Activated CD4-positive, alpha-beta T cell treated with anti-CD3 and anti-CD28 coated beads for 24 hours (primary cell): ENCODE data around the gene ZIC5.

Source experiments
- DNase-seq, 2 donors: peaks; one replicate each; pipeline ENCODE4 v3.0.0-alpha.2; 2020; ENCODE audit warnings: low read depth in 2 of 2

Gene ZIC5

DNA sequence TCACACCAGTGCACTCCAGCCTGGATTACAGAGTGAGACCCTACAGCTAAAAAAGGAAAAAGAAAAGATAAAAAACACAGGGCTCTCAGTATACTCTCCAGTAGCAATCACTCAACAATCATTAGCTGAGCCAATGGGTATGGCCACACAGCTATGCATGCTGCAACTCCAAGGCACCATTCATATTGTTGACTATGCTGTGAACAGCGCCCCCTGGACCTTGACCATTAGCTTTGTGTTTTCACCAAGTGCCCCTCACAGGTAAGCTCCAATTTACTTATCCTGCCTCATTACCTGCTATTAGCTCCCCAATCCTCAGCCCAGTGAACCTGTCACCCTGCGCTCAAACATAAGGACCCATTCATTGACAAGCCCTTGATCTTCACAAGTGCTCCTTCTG lies 35.8 kb downstream of the ZIC5 start:
- DNase-seq, result no peak

DNA sequence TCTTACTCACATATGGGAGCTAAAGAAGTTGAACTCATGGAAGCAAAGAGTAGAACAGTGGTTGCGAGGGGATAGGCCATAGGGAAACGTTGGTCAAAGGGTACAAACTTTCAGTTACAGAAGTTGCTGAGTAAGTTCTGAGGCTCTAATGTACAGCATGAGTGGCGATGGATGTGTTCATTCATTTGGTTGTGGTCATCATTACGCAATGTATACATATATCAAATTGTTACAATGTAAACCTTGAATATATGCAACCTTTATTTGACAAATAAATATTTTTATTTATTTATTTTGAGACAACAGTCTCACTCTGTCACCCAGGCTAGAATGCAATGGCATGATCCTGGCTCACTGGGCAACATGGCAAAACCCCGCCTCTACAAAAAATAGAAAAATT lies 38.7 kb downstream of the ZIC5 start:
- no peak for DNase-seq

DNA sequence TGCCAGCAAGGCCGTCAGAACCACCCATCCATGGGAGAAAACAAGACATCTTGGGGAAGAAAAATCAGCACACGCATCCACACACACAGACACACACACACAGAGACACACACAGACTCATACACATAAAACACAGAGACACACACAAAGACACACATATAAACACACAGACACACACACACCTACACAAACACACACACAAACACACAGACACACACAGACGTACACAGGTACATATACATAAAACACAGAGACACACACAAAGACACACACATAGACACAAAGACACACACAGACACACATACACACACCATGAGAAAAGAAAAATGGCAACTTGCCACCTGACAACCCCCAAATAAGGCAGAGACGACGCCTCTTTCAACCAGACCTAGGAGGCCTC lies 40.6 kb downstream of the ZIC5 start:
- DNase-seq, result no peak

DNA sequence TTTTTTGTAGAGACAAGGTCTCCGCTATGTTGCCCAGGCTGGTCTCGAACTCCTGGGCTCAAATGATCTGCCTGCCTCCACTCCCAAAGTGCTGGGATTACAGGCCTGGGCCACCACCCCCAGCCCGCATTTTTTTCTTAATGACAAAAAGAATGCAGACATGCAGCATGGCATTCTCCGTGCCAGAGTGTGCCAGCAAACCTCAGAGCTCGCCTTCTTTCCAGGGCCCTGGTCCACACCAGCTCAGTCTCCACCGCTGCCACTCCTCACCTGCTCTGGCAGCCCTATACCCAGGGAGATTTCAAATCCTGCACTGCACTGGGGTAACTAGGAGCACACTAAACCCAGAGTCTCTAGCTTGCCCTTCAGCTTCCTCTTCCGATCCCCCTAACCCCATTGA lies 41.7 kb downstream of the ZIC5 start:
- DNase-seq, result no peak

DNA sequence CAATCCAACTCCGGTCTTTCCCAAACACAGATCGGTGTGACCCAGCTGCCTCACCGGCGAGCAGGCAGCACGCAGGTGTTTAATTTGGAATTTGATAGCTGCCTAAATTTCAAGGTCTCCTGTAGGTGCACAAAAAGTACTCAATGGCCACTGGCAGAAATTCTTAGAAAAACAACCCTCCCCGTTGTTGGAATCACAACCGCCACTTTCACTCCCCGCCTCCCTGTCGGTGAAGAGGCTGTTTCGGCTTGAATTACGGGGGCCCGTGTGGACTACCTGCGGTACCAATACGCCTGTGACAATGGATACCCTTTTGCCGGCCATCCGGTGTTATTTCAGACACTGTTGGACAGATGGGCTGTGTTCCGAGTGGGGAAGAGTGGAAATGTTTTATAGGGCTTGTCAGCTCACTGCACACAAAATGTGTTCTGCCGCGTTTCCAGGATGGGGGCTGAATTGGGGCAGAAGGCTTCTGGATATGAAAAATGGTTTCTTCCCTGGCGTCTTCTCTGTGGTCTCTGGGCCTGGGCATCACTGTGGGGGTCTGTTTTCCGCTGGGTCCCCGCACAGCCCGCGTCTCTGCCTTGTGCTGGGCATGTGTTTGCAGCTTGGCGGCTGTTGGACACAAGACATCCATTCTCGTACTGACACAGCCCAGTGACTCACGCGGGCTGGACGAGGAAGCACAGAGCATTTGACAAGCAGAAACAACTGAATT lies 45.4 kb downstream of the ZIC5 start:
- DNase-seq, result no peak

DNA sequence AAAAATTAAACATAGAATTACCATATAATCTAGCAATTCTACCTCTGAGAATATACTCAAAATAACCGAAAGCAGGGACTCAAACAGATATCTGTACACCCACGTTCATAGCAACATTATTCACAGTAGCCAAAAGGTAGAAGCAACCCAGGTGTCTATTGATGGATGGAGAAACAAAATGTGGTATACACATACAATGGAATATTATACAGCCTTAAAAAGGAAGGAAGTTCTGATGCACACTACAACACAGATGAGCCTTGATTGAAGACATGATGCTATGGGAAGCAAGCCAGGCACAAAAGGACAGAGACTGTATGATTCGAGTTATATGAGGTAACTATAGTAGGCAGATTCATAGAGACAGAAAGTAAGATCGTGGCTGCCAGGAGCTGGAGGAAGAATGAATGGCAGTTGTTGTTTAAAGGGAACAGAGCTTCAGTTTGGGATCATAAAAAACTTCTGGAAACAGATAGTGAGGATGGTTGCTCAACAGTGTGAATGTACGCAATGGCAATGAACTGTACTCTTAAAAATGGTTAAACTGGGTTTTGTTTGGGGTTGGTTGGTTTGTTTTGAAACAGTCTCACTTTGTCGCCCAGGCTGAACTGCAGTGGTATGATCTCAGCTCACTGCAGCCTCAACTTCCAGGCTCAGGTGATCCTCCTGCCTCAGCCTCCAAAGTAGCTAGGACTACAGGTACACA lies 47.5 kb downstream of the ZIC5 start:
- DNase-seq, result no peak

DNA sequence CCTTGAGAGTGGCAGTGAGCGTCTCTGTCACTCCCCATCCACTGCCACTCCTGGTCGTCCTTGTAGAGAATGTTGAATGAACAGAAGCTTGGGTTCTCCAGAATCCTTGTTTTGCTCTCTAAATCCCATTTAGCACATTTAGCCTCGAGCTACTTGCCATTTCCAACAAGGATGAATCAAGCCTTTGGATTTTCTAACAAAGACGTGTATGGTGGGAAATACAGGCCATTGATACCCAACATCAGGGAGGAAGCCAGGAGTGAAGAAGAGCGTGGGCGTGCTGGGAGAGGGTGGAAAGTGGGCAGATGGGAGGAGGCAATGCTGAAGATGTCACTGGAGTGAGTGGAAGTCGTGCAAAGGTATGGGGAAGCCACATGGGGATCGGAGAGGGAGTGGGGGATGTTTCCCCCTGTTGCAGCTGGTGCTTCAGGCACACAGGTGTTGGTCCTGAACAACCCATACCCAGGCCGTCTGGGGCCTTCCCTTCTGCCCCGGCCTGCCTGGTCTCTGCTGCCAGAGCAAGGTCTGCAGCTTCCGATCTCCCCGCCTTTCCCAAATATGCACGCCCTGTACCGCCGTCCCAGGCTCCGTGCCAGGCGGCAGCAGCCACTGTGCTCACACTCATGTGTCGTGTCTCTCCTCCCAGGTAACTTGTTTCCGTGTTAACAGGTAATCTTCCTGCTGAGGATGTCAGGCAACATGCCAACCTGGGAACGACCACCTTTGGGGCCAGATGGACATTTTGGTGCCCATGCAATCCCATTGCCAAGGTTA lies 48.7 kb downstream of the ZIC5 start:
- no peak for DNase-seq

DNA sequence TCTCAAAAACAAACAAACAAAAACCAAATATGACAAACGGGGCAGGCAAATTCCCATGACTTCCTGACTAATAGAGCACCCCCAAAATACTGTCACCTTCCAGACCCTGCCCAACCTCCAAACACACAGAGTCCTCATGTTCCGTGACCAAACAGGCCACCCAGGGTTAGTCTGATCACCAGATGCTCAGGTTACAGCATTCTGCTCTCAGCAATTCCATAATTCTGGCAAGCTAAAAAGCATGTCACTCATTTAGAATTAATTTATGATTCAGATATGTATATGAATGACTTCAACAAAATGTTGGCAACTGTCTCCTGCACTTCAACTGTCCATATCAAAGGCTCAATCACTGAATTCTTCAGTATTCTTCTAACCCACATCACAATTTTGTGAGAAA lies 52.4 kb downstream of the ZIC5 start:
- DNase-seq, result no peak

DNA sequence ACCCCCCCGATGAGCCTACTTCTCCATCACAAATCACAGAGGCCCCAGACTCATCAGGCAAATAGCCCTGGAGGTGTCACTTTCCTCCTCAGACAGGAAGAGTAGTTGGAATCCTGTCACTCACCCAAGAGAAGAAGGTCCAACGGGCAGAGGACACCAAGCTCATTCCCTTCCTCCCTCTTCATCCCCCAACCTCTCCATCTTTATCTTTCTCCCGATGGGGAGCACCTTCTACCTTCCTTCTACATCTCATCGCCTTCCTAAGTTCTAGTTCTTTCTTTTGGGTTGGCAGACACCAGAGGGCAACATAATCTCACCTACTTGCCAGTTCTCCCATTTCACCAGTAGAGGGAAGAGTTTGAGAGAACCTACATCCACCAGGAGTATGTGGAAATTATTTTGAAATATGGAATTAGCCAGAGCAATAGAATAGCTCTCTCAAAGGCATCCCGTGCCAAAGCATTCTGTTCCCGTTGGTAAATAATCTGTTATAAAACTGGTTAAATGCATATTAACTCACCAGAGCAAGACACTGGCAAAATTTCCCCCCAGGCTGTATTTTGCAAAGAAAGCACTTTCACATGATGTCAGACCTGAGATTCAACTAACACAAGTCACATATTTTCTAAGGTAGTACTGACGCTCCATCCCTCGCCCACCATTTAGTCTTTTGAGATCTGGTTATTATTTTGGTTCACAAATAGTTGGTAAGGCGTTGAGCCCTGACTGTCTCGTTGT lies 55.0 kb downstream of the ZIC5 start:
- DNase-seq, result no peak

DNA sequence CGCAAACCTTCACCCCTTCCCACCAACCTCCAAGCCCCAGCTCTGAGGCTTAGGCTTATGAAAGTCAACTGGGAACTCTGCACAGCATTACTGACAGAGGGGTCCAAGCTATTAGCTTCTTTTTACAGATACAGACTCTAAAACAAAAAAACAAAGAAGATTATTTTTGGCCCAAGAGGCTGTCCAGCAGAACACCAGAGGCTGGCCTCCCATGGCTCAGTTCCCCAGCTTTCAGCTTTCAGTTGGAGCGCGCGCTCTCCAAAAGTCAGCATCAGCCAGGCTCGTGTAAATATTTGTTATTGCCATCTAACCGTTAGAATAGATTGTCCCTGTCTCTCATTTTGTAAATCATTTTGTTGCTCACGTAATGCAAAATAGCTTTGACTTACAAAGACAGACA lies 58.4 kb downstream of the ZIC5 start:
- no peak for DNase-seq
